ENCODE measurements around the gene USH1C. TPM values are rescaled to one million over a fixed set of nuclear protein-coding genes. Genes with fewer than 3 reads are reported as not detected.

USH1C gene
- total and polyA plus RNA-seq, 8 donors, result 3.5 to 44.3 (median 8.6) TPM

- Histone ChIP-seq H3K36me3 (no peaks in the 10 kb centered on the region), H3K27ac (no peak overlapping the region), H3K4me1 (no peaks in the 10 kb centered on the region), H3K9me3 (no peaks in the 10 kb centered on the region), H3K4me3 (no peak overlapping the region), H3K27me3 (no peaks in the 10 kb centered on the region)
- intact Hi-C loops (cut with DNase I), result no loop called here
- TF ChIP-seq CTCF (IDR thresholded peaks at IDR 0.05), result no peak
- 66 to 72% methylated on average over 4 of the region's 4 CpGs for WGBS, 2 donors
- DNase-seq, result no peak
- no peak for ATAC-seq
- no peak for FAIRE-seq
Observed at GRCh38 chr11:17510507-17511206, 33.6 kb downstream of the USH1C start.

GRCh38 chr11:17508791-17509190 lies 35.4 kb downstream of the USH1C start:
- intact Hi-C loops (cut with DNase I), result loop anchor here in 2 of 3 donors (5.0 to 10.0 kb wide), 2 partner anchors 134 to 281 kb away; no protein-coding TSS in a partner anchor

GRCh38 chr11:17508306-17508705 lies 35.9 kb downstream of the USH1C start:
- Histone ChIP-seq H3K27ac (peak overlapping the region in 1 of 4 donors; percentile 1), H3K36me3 (no peaks in the 10 kb centered on the region), H3K27me3 (no peaks in the 10 kb centered on the region), H3K9me3 (no peaks in the 10 kb centered on the region), H3K4me1 (no peaks in the 10 kb centered on the region), H3K4me3 (no peak overlapping the region)
- TF ChIP-seq CTCF (IDR thresholded peaks at IDR 0.05), result no peak
- FAIRE-seq (no peak), ATAC-seq (no peak), DNase-seq (no peak)
- intact Hi-C loops (cut with DNase I), result loop anchor here in 2 of 3 donors (5.0 to 10.0 kb wide), 2 partner anchors 134 to 281 kb away; no protein-coding TSS in a partner anchor
- WGBS, 2 donors, result 53 to 58% methylated on average over 3 of the region's 3 CpGs

More at GRCh38 chr11:17508791-17509190, 35.4 kb downstream of the USH1C start:
- ATAC-seq (peak in 1 of 4 donors; percentile 7), DNase-seq (no peak), FAIRE-seq (no peak)
- H3K27ac ChIP-seq, result peak overlapping the region in 1 of 4 donors; percentile 1
- no peaks in the 10 kb centered on the region for H3K9me3 ChIP-seq
- 28 to 30% methylated on average over 3 of the region's 3 CpGs for whole genome bisulfite sequencing, 2 donors
- H3K4me3 ChIP-seq, result no peak overlapping the region
- no peak for TF ChIP-seq CTCF (IDR thresholded peaks at IDR 0.05)
- H3K36me3 ChIP-seq, result no peaks in the 10 kb centered on the region
- no peaks in the 10 kb centered on the region for H3K27me3 ChIP-seq
- no peaks in the 10 kb centered on the region for H3K4me1 ChIP-seq

- Histone ChIP-seq H3K9me3 (no peaks in the 10 kb centered on the region), H3K4me1 (no peaks in the 10 kb centered on the region), H3K36me3 (no peaks in the 10 kb centered on the region), H3K4me3 (no peak overlapping the region), H3K27ac (no peak overlapping the region), H3K27me3 (no peaks in the 10 kb centered on the region)
- WGBS, 2 donors, result 87 to 89% methylated on average over 2 of the region's 2 CpGs
- no peak for DNase-seq
- intact Hi-C loops (cut with DNase I), result loop anchor here in 2 of 3 donors (5.0 to 10.0 kb wide), 2 partner anchors 133 to 280 kb away; no protein-coding TSS in a partner anchor
- TF ChIP-seq CTCF (IDR thresholded peaks at IDR 0.05), result no peak
- no peak for FAIRE-seq
- ATAC-seq, result no peak
Observed at GRCh38 chr11:17507773-17508172, 36.4 kb downstream of the USH1C start.

GRCh38 chr11:17506942-17507341 lies 37.3 kb downstream of the USH1C start:
- Histone ChIP-seq H3K4me1 (no peaks in the 10 kb centered on the region), H3K36me3 (no peaks in the 10 kb centered on the region), H3K27me3 (no peaks in the 10 kb centered on the region), H3K9me3 (no peaks in the 10 kb centered on the region), H3K4me3 (no peak overlapping the region), H3K27ac (no peak overlapping the region)
- no peak for TF ChIP-seq CTCF (IDR thresholded peaks at IDR 0.05)
- ATAC-seq (no peak), FAIRE-seq (no peak), DNase-seq (no peak)
- intact Hi-C loops (cut with DNase I), result loop anchor here in 2 of 3 donors (5.0 to 10.0 kb wide), 2 partner anchors 132 to 280 kb away; no protein-coding TSS in a partner anchor
- 56 to 71% methylated on average over 3 of the region's 3 CpGs for WGBS, 2 donors
